Stimulated activated memory B cell treated with anti-CD40 and anti-IgM and Interleukin-4, amounts not matched to agents 10 μg/mL and 1 μg/mL and 100 μg/mL, for 72 hours (primary cell): Measurements from ENCODE around the gene GCDH.
"Not testable (repeated sequence)": the region's sequence is repeated elsewhere in the genome, so short reads cannot be mapped to it uniquely, and the experiment has no call there.

Source experiments
- ATAC-seq: fragments of 150-1000 bp; cut with Tn5 transposase; 2 replicates; pipeline ENCODE4 v1.10.0; 2021
- H3K27ac Mint-ChIP-seq: one replicate; pipeline ENCODE4 v1.8.0; 2022; ENCODE audit warnings: mild to moderate bottlenecking, mixed read lengths
- H3K27me3 Mint-ChIP-seq: one replicate; pipeline ENCODE4 v1.8.0; 2022; ENCODE audit warnings: mixed read lengths
- H3K36me3 Mint-ChIP-seq: one replicate; pipeline ENCODE4 v1.8.0; 2022; ENCODE audit warnings: mixed read lengths
- H3K4me1 Mint-ChIP-seq: one replicate; pipeline ENCODE4 v1.8.0; 2022; ENCODE audit warnings: mixed read lengths
- H3K4me3 Mint-ChIP-seq: one replicate; pipeline ENCODE4 v1.8.0; 2022; ENCODE audit warnings: mild to moderate bottlenecking, moderate library complexity, mixed read lengths
- H3K9me3 Mint-ChIP-seq: one replicate; pipeline ENCODE4 v1.8.0; 2022; ENCODE audit warnings: mixed read lengths

The GCDH gene

GRCh38 chr19:12890787-12891552, at the start of gene GCDH:
Gene GCDH (plus strand): TSS chr19:12891160. CDS start chr19:12891305, 145 bp downstream.
- H3K9me3 Mint-ChIP-seq: no peaks in the 10 kb centered on the region
- no peaks in the 10 kb centered on the region for H3K27me3 Mint-ChIP-seq
- peak within 1 kb of the TSS; percentile 88 for H3K4me3 Mint-ChIP-seq
- ATAC-seq: peak; percentile 98
- H3K27ac Mint-ChIP-seq: peak within 1 kb of the TSS; percentile 89
- H3K36me3 Mint-ChIP-seq: peaks cover 29% of the 10 kb centered on the region
- peaks cover 30% of the 10 kb centered on the region for H3K4me1 Mint-ChIP-seq

GRCh38 chr19:12842511-12842910, 48.4 kb upstream of the GCDH start:
- no peaks in the 10 kb centered on the region for H3K36me3 Mint-ChIP-seq
- peaks cover 34% of the 10 kb centered on the region for H3K4me1 Mint-ChIP-seq
- H3K4me3 Mint-ChIP-seq: no peak overlapping the region
- no peak overlapping the region for H3K27ac Mint-ChIP-seq
- H3K9me3 Mint-ChIP-seq: peaks cover 3% of the 10 kb centered on the region
- peaks cover 92% of the 10 kb centered on the region for H3K27me3 Mint-ChIP-seq
- ATAC-seq: no peak

GRCh38 chr19:12843328-12843727, 47.6 kb upstream of the GCDH start:
- peaks cover 86% of the 10 kb centered on the region for H3K27me3 Mint-ChIP-seq
- H3K4me3 Mint-ChIP-seq: no peak overlapping the region
- no peak overlapping the region for H3K27ac Mint-ChIP-seq
- no peak for ATAC-seq
- peaks cover 3% of the 10 kb centered on the region for H3K9me3 Mint-ChIP-seq
- no peaks in the 10 kb centered on the region for H3K36me3 Mint-ChIP-seq
- peaks cover 38% of the 10 kb centered on the region for H3K4me1 Mint-ChIP-seq

GRCh38 chr19:12843999-12844732, 46.8 kb upstream of the GCDH start:
- Mint-ChIP-seq H3K9me3 (peaks cover 3% of the 10 kb centered on the region), H3K36me3 (no peaks in the 10 kb centered on the region), H3K4me1 (peaks cover 30% of the 10 kb centered on the region), H3K27ac (no peak overlapping the region), H3K4me3 (no peak overlapping the region), H3K27me3 (peaks cover 78% of the 10 kb centered on the region)
- no peak for ATAC-seq

GRCh38 chr19:12846613-12847012, 44.3 kb upstream of the GCDH start:
- H3K27ac Mint-ChIP-seq, H3K36me3 Mint-ChIP-seq, H3K4me3 Mint-ChIP-seq, ATAC-seq, H3K9me3 Mint-ChIP-seq: not testable (repeated sequence)
- peaks cover 12% of the 10 kb centered on the region for H3K4me1 Mint-ChIP-seq
- H3K27me3 Mint-ChIP-seq: peaks cover 53% of the 10 kb centered on the region

GRCh38 chr19:12847159-12848139, 43.5 kb upstream of the GCDH start:
- Mint-ChIP-seq H3K27me3 (peaks cover 45% of the 10 kb centered on the region), H3K36me3 (no peaks in the 10 kb centered on the region), H3K27ac (no peak overlapping the region), H3K9me3 (no peaks in the 10 kb centered on the region), H3K4me3 (peak overlapping the region; percentile 60), H3K4me1 (peaks cover 9% of the 10 kb centered on the region)
- peak; percentile 95 for ATAC-seq

GRCh38 chr19:12856653-12857052, 34.3 kb upstream of the GCDH start:
- Mint-ChIP-seq H3K27ac (no peak overlapping the region), H3K4me3 (no peak overlapping the region), H3K27me3 (peaks cover 9% of the 10 kb centered on the region), H3K9me3 (no peaks in the 10 kb centered on the region), H3K36me3 (no peaks in the 10 kb centered on the region), H3K4me1 (no peaks in the 10 kb centered on the region)
- no peak for ATAC-seq

- no peak for ATAC-seq
- H3K4me3 Mint-ChIP-seq: no peak overlapping the region
- no peaks in the 10 kb centered on the region for H3K9me3 Mint-ChIP-seq
- no peak overlapping the region for H3K27ac Mint-ChIP-seq
- H3K4me1 Mint-ChIP-seq: no peaks in the 10 kb centered on the region
- no peaks in the 10 kb centered on the region for H3K36me3 Mint-ChIP-seq
- H3K27me3 Mint-ChIP-seq: peaks cover 11% of the 10 kb centered on the region
Measured at GRCh38 chr19:12858041-12858928, 32.7 kb upstream of the GCDH start.

- H3K27ac Mint-ChIP-seq: no peak overlapping the region
- no peaks in the 10 kb centered on the region for H3K4me1 Mint-ChIP-seq
- H3K4me3 Mint-ChIP-seq: no peak overlapping the region
- no peaks in the 10 kb centered on the region for H3K9me3 Mint-ChIP-seq
- H3K36me3 Mint-ChIP-seq: no peaks in the 10 kb centered on the region
- ATAC-seq: no peak
- peaks cover 11% of the 10 kb centered on the region for H3K27me3 Mint-ChIP-seq
Measured at GRCh38 chr19:12859546-12859945, 31.4 kb upstream of the GCDH start.

- Mint-ChIP-seq H3K4me3 (no peak overlapping the region), H3K27me3 (peaks cover 33% of the 10 kb centered on the region), H3K9me3 (no peaks in the 10 kb centered on the region), H3K27ac (no peak overlapping the region), H3K4me1 (peaks cover 12% of the 10 kb centered on the region), H3K36me3 (no peaks in the 10 kb centered on the region)
- ATAC-seq: no peak
Measured at GRCh38 chr19:12864143-12864542, 26.8 kb upstream of the GCDH start.

- H3K27me3 Mint-ChIP-seq: peaks cover 33% of the 10 kb centered on the region
- H3K4me3 Mint-ChIP-seq: no peak overlapping the region
- no peak overlapping the region for H3K27ac Mint-ChIP-seq
- H3K4me1 Mint-ChIP-seq: peaks cover 12% of the 10 kb centered on the region
- H3K36me3 Mint-ChIP-seq: no peaks in the 10 kb centered on the region
- no peaks in the 10 kb centered on the region for H3K9me3 Mint-ChIP-seq
- no peak for ATAC-seq
Measured at GRCh38 chr19:12864721-12865715, 25.9 kb upstream of the GCDH start.

GRCh38 chr19:12865746-12866415, 25.1 kb upstream of the GCDH start:
- Mint-ChIP-seq H3K9me3 (no peaks in the 10 kb centered on the region), H3K27me3 (peaks cover 32% of the 10 kb centered on the region), H3K4me1 (peaks cover 12% of the 10 kb centered on the region), H3K27ac (no peak overlapping the region), H3K4me3 (no peak overlapping the region), H3K36me3 (no peaks in the 10 kb centered on the region)
- ATAC-seq: no peak
